DND-41 (cell line): Measurements from ENCODE around the gene MYBL2.

Experiments used
- ATAC-seq: fragments of 200-7000 bp; cut with Tn5 transposase; 3 replicates; pipeline ENCODE4 v1.9.1; 2021; ENCODE audit warnings: low read depth; ENCODE audit not compliant: insufficient read depth
- DNase-seq: peaks from one replicate; pipeline ENCODE4 v3.0.0-alpha.2; 2020
- H2AFZ ChIP-seq: 2 replicates; pipeline ENCODE4 v1.6.0; 2012; ENCODE audit warnings: low read depth, low read length
- H3K27ac ChIP-seq: 2 replicates; pipeline ENCODE4 v1.5.1; 2012; ENCODE audit warnings: low read length, inconsistent platforms
- H3K27me3 ChIP-seq: fragments of 200-600 bp; sonication (generic); 2 replicates; pipeline ENCODE4 v1.6.0; 2012; ENCODE audit warnings: low read length, mild to moderate bottlenecking, inconsistent platforms; ENCODE audit not compliant: insufficient read depth, poor library complexity
- H3K36me3 ChIP-seq: 2 replicates; pipeline ENCODE4 v1.5.1; 2012; ENCODE audit warnings: low read length, inconsistent platforms; ENCODE audit not compliant: insufficient read depth
- H3K4me1 ChIP-seq: 2 replicates; pipeline ENCODE4 v1.5.1; 2012; ENCODE audit warnings: mild to moderate bottlenecking, low read length; ENCODE audit not compliant: insufficient read depth
- H3K4me2 ChIP-seq: 2 replicates; pipeline ENCODE4 v1.6.0; 2012; ENCODE audit warnings: mild to moderate bottlenecking, moderate library complexity, low read length, inconsistent platforms; ENCODE audit not compliant: insufficient read depth
- H3K4me3 ChIP-seq, 2 experiments: fragments of 200-600 bp in 1 of 2; shearing (Covaris generic) in 1 of 2; 2 replicates each; pipeline ENCODE4 v1.5.1; 2012 to 2016; ENCODE audit warnings: inconsistent platforms in 2 of 2, low read length in 2 of 2, mild to moderate bottlenecking in 2 of 2, low read depth in 1 of 2, moderate library complexity in 1 of 2
- H3K79me2 ChIP-seq: 2 replicates; pipeline ENCODE4 v1.6.0; 2012; ENCODE audit warnings: low read length, inconsistent platforms; ENCODE audit not compliant: insufficient read depth
- H3K9ac ChIP-seq: 2 replicates; pipeline ENCODE4 v1.6.0; 2012; ENCODE audit warnings: low read depth, mild to moderate bottlenecking, inconsistent platforms, low read length, moderate library complexity
- H3K9me3 ChIP-seq: 2 replicates; pipeline ENCODE4 v1.5.1; 2012; ENCODE audit warnings: low read length, moderate library complexity, mild to moderate bottlenecking, inconsistent platforms; ENCODE audit not compliant: insufficient read depth, severe bottlenecking
- H4K20me1 ChIP-seq: 2 replicates; pipeline ENCODE4 v1.6.0; 2012; ENCODE audit warnings: low read length; ENCODE audit not compliant: insufficient read depth
- CTCF ChIP-seq: IDR thresholded peaks from 2 replicates; pipeline ENCODE4 v1.5.1; 2012; ENCODE audit warnings: borderline replicate concordance, low read length, moderate library complexity, mild to moderate bottlenecking; ENCODE audit not compliant: poor library complexity, severe bottlenecking; ENCODE audit errors: extremely low read depth
- EZH2 ChIP-seq: IDR thresholded peaks from 3 replicates; pipeline ENCODE4 v1.6.1; 2012; ENCODE audit warnings: borderline replicate concordance, low read depth, mild to moderate bottlenecking, moderate library complexity, low read length, inconsistent platforms; ENCODE audit not compliant: severe bottlenecking

MYBL2 gene

GRCh38 chr20:43721097-43721428, 54.1 kb downstream of the MYBL2 start:
- no peaks in the 10 kb centered on the region for H3K4me1 ChIP-seq
- H3K79me2 ChIP-seq: no peaks in the 10 kb centered on the region
- no peaks in the 10 kb centered on the region for H3K9me3 ChIP-seq
- H3K27me3 ChIP-seq: no peaks in the 10 kb centered on the region
- H2AFZ ChIP-seq: no peak overlapping the region
- H4K20me1 ChIP-seq: peaks cover 10% of the 10 kb centered on the region
- H3K9ac ChIP-seq: no peak overlapping the region
- no peak for ATAC-seq
- no peak overlapping the region for H3K27ac ChIP-seq
- no peak for DNase-seq
- peaks cover 18% of the 10 kb centered on the region for H3K36me3 ChIP-seq
- H3K4me2 ChIP-seq: no peak overlapping the region
- no peak overlapping the region for H3K4me3 ChIP-seq
- TF ChIP-seq EZH2: no peak
- TF ChIP-seq CTCF: no peak

GRCh38 chr20:43721429-43722152, 54.7 kb downstream of the MYBL2 start:
- no peak overlapping the region for H2AFZ ChIP-seq
- ATAC-seq (no peak; the same call in 2 of the 3 replicates), DNase-seq (no peak)
- H3K27me3 ChIP-seq: no peaks in the 10 kb centered on the region
- no peak for TF ChIP-seq EZH2
- no peak for TF ChIP-seq CTCF
- peaks cover 13% of the 10 kb centered on the region for H3K36me3 ChIP-seq
- no peak overlapping the region for H3K27ac ChIP-seq
- no peak overlapping the region for H3K9ac ChIP-seq
- H3K4me3 ChIP-seq: no peak overlapping the region
- no peaks in the 10 kb centered on the region for H3K79me2 ChIP-seq
- no peaks in the 10 kb centered on the region for H3K4me1 ChIP-seq
- H4K20me1 ChIP-seq: 0 out of 2 replicates have a peak, but pooled peaks cover 7% of the 10 kb centered on the region
- no peak overlapping the region for H3K4me2 ChIP-seq
- no peaks in the 10 kb centered on the region for H3K9me3 ChIP-seq

- Histone ChIP-seq H3K27ac (no peak overlapping the region), H3K9ac (no peak overlapping the region), H3K9me3 (no peaks in the 10 kb centered on the region), H3K4me1 (no peaks in the 10 kb centered on the region), H3K36me3 (peaks cover 8% of the 10 kb centered on the region), H3K27me3 (no peaks in the 10 kb centered on the region), H3K4me3 (no peak overlapping the region), H4K20me1 (0 out of 2 replicates have a peak, but pooled peaks cover 6% of the 10 kb centered on the region), H3K79me2 (no peaks in the 10 kb centered on the region), H3K4me2 (no peak overlapping the region), H2AFZ (no peak overlapping the region)
- ATAC-seq (no peak), DNase-seq (no peak)
- TF ChIP-seq EZH2 (no peak), CTCF (no peak)
Observed at GRCh38 chr20:43722153-43722505, 55.2 kb downstream of the MYBL2 start.

- H4K20me1 ChIP-seq: no peaks in the 10 kb centered on the region
- H3K4me3 ChIP-seq: no peak overlapping the region
- no peak overlapping the region for H3K27ac ChIP-seq
- H3K79me2 ChIP-seq: no peaks in the 10 kb centered on the region
- no peak overlapping the region for H2AFZ ChIP-seq
- no peaks in the 10 kb centered on the region; the same call in 1 of the 2 replicates for H3K36me3 ChIP-seq
- ATAC-seq (no peak), DNase-seq (no peak)
- no peak overlapping the region for H3K4me2 ChIP-seq
- H3K9ac ChIP-seq: no peak overlapping the region
- H3K27me3 ChIP-seq: no peaks in the 10 kb centered on the region
- H3K9me3 ChIP-seq: no peaks in the 10 kb centered on the region
- no peaks in the 10 kb centered on the region for H3K4me1 ChIP-seq
- TF ChIP-seq EZH2: no peak
- TF ChIP-seq CTCF: no peak
Observed at GRCh38 chr20:43723186-43723585, 56.3 kb downstream of the MYBL2 start.
